ENCODE data around the gene TUBA3E.
"Not testable (repeated sequence)": the region's sequence is repeated elsewhere in the genome, so short reads cannot be mapped to it uniquely, and the experiment has no call there.

Gene TUBA3E

GRCh38 chr2:130160838-130161705 is 37.2 kb downstream of the TUBA3E start:
- not testable (repeated sequence) for DNase-seq

GRCh38 chr2:130160131-130160530 is 38.1 kb downstream of the TUBA3E start:
- DNase-seq: no peak

DNA sequence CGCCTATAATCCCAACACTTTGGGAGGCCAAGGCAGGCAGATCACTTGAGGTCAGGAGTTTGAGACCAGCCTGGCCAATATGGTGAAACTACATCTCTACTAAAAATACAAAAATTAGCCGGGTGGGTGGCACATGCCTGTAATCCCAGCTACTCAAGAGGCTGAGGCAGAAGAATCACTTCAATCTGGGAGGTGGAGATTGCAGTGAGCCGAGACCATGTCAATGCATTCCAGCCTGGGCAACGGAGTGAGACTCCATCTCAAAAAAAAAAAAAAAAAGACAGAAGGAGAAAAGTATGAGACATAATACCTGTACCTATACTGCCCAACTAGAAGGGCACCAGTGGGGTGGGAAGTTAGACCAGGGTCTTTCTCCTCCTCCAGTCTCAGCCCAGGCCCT is 38.9 kb downstream of the TUBA3E start:
- DNase-seq: not testable (repeated sequence)

DNA sequence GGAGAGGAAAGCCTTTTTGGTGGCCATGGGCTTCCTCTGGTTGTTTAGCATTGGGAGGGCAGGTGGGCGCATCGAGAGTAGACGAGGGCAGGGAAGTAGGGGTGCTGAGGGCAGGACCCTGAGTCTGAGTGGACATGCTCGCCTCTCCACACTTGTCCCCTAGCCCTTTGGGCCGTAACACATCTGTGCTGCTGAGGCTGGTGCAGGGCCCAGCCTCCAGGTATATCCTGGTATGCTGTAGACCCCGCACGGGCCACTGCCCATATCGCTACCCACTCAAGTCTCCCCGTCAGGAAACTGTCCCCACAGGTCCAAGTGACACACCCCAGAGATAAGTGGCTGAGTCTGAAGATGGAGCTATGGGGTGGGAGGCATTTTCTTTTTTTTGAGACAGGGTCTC is 39.6 kb downstream of the TUBA3E start:
- DNase-seq: no peak

DNA sequence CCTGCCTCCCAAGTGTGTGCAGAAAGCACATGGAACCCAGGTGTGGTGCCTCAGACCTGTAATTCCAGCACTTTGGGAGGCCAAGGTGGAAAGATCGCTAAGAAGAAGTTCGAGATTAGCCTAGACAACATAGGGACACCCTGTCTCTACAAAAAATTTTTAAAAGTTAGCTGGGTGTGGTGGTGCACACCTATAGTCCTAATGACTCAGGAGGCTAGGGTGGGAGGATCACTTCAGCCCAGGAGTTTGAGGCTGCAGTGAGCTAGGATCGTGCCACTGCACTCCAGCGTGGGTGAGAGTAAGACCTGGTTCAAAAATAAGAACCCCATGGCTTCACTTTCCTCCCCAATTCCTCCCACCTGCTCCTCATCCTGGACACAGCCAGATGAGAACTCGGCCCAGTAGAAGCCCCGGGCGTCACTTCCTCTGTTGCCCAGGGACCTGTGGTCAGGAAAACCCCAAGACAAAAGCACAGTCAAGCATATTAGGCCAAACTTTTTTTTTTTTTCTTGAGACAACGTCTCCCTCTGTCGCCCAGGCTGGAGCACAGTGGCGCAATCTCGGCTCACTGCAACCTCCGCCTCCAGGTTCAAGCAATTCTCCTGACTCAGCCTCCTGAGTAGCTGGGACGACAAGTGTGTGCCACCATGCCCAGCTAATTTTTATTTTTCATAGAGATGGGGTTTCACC is 40.3 kb downstream of the TUBA3E start:
- DNase-seq: not testable (repeated sequence)

DNA sequence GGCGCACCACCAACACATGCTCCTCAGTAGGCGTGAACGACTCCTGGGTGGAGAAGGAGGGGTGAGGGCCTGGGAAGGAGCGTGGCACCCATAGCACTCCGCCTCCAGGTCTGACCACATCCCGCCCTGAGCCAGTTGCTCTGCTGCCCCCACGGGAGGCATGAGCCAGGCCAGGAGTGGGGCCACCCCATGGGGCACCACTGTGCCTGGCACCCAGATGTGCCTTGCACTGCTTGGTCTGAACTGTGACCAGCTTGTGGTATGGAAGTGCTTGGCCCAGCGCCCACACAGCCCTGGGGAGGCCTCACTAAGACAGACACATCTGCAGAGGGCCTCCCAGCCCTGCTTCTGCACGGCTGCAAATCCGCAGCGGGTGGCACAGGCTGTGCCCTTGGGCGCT is 40.9 kb downstream of the TUBA3E start:
- DNase-seq: not testable (repeated sequence)

GRCh38 chr2:130156624-130157004 is 41.6 kb downstream of the TUBA3E start:
- DNase-seq: no peak

GRCh38 chr2:130155956-130156623 is 42.1 kb downstream of the TUBA3E start:
- peak; percentile 43 for DNase-seq

DNA sequence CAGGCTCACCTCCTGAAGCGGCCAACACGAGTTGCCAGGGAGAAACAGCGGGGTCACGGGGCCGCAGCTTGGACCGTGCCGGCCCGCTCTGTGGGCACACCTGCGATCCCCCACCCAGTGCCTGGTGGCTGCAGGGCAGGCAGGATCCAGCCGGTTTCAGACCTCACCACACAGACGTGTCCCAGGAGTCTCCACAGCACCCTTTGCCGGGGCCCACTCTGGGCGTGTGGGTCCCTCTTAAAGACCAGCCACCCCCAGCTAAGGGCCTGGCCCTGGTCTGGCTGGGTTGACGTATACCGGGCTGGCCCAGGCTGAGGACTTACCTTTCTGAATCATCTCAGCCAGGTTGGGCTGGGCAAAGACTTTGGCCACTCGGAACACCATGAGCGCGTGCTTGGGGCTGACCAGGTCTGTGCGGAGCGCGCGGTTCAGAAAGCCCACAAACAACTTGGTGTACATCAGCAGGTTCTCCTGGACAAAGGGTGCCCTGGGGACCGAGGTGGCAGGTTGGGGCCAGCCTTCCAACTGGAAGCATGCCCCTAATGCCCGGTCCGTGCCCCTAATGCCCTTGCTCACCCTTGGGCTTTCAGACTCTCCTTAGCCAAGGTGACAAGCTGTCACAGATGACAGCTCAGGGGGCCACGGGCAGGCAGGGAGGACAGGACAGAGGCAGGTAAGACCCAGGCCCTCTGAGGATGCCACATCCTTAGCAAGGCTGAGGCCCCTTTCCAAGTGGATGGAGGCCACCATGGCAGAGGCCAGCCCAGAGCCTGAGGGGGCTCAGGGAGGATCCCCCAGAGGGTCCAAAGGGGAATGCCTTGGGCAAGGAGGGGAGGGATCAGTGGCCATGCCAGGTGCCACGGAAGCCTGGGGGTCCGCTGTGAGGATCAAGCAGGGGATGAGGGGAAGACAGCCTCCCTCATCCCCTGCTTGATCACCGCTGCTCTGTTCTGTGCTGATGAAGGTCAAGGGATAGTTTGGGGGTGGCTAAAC is 43.2 kb downstream of the TUBA3E start:
- DNase-seq: no peak

GRCh38 chr2:130154423-130154770 is 43.8 kb downstream of the TUBA3E start:
- not testable (repeated sequence) for DNase-seq

- not testable (repeated sequence) for DNase-seq
Observed at GRCh38 chr2:130153721-130154422, 44.4 kb downstream of the TUBA3E start.

DNA sequence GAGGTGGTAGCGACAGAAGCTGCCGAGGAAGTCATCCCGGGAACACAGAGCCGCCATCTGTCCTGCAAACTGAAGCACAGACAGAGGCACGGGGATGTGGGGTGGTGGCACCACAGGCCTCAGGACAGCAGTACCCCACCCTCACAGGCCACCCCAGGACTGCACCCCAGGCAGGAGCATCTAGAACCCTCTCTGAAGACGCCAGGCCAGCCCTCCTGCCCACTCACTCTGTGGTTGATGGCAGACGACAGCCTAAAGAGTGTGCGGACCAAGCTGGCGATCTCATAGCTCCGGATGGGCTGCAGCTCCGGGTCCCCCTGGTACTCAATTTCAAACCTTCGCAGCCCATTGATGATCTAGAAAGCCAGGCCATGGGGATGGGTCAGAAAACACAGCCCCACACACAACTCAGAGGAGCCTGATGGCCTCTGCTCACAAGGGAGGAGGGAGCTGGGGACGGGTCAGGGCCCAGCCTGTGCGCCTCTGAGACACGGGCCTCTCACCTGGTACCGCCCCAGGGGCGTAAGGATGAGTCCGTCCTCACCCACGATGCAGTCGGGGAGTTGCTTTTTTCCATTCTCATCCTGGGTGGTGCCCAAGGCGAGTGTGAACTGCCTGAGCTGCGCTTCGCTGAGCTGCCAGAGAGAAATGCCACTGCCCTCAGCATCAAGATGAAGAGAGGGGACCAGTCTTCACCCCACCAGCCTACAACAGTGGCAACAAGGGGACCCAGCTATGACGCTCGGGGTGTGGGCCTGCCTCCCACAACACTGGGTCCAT is 45.2 kb downstream of the TUBA3E start:
- DNase-seq: no peak

GRCh38 chr2:130152136-130152815 is 46.0 kb downstream of the TUBA3E start:
- not testable (repeated sequence) for DNase-seq

DNA sequence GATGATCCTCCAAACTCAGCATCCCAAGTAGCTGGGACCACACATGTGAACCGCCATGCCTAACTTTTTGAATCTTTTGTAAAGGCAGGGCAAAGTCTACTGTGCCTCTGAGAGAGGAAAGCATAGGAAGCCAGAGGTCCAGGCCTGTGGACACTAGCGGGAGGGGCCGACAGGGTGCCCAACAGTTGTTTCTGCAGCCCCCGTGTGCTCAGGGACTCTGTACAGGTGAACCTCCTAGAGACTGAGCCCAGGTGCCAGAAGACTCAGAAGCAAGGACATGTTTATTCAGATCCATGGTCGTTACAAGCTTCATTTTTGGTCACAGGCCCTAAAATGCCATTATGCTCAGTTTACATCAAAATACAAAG is 47.1 kb downstream of the TUBA3E start:
- DNase-seq: not testable (repeated sequence)

DNA sequence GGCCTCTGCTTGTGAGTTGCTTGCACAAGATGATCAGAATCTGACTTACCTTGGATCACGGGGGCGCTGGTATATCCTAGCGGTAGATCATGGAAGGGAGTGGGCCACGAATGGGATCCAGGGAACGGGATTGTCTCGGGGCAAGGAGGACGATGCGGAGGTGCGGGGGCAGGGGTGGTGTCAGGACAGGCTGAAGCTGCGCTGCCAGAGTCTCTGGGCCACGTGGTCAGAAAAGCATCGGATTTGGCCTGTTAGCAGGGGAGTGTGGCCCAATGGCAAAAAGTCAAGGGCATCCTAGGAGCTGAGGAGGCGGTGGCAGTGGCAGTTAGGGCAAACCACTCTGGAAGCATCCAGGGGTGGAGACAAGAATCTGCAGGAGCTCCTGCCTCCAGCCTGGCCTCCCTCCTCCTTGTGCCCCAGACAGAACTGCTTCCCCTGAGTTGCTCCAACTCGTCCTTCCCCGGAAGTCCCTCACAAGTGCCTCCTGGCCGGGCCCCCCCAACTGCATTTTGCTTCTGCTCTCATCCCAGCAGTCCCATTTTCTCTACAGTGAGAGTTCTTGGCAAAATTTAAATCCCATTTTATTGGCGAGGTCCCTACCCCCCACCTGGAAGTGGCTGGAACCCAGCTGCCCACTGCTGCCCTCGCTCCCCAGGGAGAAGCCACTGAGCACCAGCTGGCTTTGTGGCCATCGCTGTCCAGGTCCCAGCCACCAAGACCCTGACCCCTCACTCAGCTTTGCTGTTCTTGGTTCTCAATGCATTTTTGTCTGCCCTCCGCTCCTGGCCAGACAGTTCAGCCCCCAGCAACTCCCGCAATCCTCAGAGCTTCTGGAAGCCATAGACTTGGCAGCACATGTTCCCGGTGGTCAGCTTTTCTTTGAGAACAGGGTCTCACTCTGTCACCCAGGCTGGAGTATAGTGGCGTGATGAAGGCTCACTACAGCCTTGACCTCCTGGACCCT is 47.8 kb downstream of the TUBA3E start:
- DNase-seq: no peak

DNA sequence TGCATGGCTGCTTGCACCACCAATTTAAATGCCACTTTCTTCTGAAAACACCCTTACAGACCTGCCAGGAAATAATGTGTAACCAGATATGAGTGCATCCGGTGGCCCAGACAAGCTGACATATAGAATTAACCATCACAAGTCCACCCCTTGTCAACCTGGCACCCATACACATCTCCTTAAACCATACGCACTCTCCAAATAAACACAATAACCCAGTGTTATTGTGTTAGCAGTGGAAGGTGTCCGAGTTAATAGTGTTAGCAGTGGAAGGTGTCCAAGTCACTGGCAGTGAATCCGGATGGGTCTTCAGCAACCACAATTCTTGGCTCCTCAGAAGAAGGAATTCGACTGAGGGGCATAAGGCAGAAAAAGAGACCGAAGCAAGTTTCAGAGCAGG is 49.7 kb downstream of the TUBA3E start:
- DNase-seq: not testable (repeated sequence)

DNA sequence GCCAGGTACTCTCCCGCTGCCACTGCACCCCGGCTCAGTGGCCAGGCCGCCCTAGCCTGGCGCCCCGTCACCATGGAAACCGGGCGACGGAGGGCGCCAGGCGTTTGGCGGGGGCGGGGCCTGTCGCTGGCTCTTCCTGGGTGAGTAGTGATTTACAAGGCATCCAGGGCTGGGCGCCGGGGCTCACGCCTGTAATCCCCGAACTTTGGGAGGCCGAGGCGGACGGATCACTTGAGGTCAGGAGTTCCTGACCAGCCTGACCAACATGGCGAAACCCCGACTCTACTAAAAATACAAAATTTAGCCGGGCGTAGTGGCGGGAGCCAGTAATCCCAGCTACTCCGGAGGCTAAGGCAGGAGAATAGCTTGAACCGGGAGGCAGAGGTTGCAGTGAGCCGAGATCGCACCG is 53.2 kb downstream of the TUBA3E start, which contains the start of gene CCDC74B:
TSS of gene CCDC74B (minus strand) at position 107 of the 409 bp plus-strand sequence. CDS start 116 bp downstream, outside the sequence.
- DNase-seq: peak; percentile 51

GRCh38 chr2:130143266-130144039 is 54.8 kb downstream of the TUBA3E start:
- not testable (repeated sequence) for DNase-seq

All from fibroblast of skin of back (primary cell).